Ascending aorta (tissue), 2 donors: ENCODE measurements around the gene TEAD1. TPM values are rescaled to one million over a fixed set of nuclear protein-coding genes. Genes with fewer than 3 reads are reported as not detected.

Experiments used
- DNase-seq, 2 donors: peaks; one replicate each; pipeline ENCODE4 v3.0.0-alpha.2; 2019; ENCODE audit warnings: low spot score in 2 of 2
- H3K27ac ChIP-seq, 2 donors: fragments of 200-600 bp; sonication (generic); one replicate each; pipeline ENCODE4 v1.5.1; 2016 to 2017; ENCODE audit warnings: mild to moderate bottlenecking in 1 of 2
- H3K27me3 ChIP-seq: fragments of 200-600 bp; sonication (generic); one replicate; pipeline ENCODE4 v1.5.1; 2017
- H3K36me3 ChIP-seq, 2 donors: fragments of 200-600 bp; sonication (generic); one replicate each; pipeline ENCODE4 v1.5.1; 2016
- H3K4me1 ChIP-seq, 2 donors: fragments of 200-600 bp; sonication (generic); one replicate each; pipeline ENCODE4 v1.5.1; 2016 to 2017; ENCODE audit warnings: mild to moderate bottlenecking in 1 of 2
- H3K4me3 ChIP-seq, 2 donors: fragments of 200-600 bp; sonication (generic); one replicate each; pipeline ENCODE4 v1.5.1; 2016 to 2017; ENCODE audit warnings: mild to moderate bottlenecking in 1 of 2
- H3K9me3 ChIP-seq, 2 donors: fragments of 200-600 bp; sonication (generic); one replicate each; pipeline ENCODE4 v1.5.1; 2016
- CTCF ChIP-seq, 3 experiments: fragments of 200-600 bp in 2 of 3; fragments of 450-650 bp in 1 of 3; sonication (generic) in 2 of 3; IDR thresholded peaks; one replicate each; pipeline ENCODE4 v1.5.1; 2016 to 2019; ENCODE audit warnings: antibody characterized with exemption in 3 of 3, mild to moderate bottlenecking in 1 of 3, moderate library complexity in 1 of 3
- intact Hi-C: fragments of 100-400 bp; cut with DNase I; formaldehyde crosslinking; loops from one replicate; pipeline ENCODE4 v1.15.1; 2023
- total RNA-seq: library from RNA; depleted of rRNA; stranded (reverse); fragments of >200 nt; gene quantifications from one replicate; pipeline ENCODE4 v1.1.0, GENCODE V29; 2016

The TEAD1 gene
- total RNA-seq, 1 donor from 2014 or later: 112 TPM

GRCh38 chr11:12822392-12823022 is 148.3 kb downstream of the TEAD1 start:
- H3K27me3 ChIP-seq: no peaks in the 10 kb centered on the region
- no peak overlapping the region for H3K4me3 ChIP-seq
- H3K36me3 ChIP-seq: no peaks in the 10 kb centered on the region
- DNase-seq: no peak
- TF ChIP-seq CTCF (IDR thresholded peaks at IDR 0.05): no peak
- no peak overlapping the region for H3K27ac ChIP-seq
- intact Hi-C loops: no loop called here
- peaks cover 0 to 9% of the 10 kb centered on the region in 2 donors for H3K9me3 ChIP-seq
- peaks cover 0 to 6% of the 10 kb centered on the region in 2 donors for H3K4me1 ChIP-seq

GRCh38 chr11:12824281-12825041 is 150.2 kb downstream of the TEAD1 start:
- intact Hi-C loops: no loop called here
- H3K36me3 ChIP-seq: no peaks in the 10 kb centered on the region
- DNase-seq: no peak
- H3K27ac ChIP-seq: no peak overlapping the region
- TF ChIP-seq CTCF (IDR thresholded peaks at IDR 0.05): no peak
- peaks cover 0 to 9% of the 10 kb centered on the region in 2 donors for H3K9me3 ChIP-seq
- H3K4me3 ChIP-seq: no peak overlapping the region
- no peaks in the 10 kb centered on the region for H3K4me1 ChIP-seq
- no peaks in the 10 kb centered on the region for H3K27me3 ChIP-seq

- Histone ChIP-seq H3K27me3 (no peaks in the 10 kb centered on the region), H3K4me1 (peaks cover 0 to 3% of the 10 kb centered on the region in 2 donors)
- no peak for TF ChIP-seq CTCF (IDR thresholded peaks at IDR 0.05)
Observed at GRCh38 chr11:12826441-12826840, 152.2 kb downstream of the TEAD1 start.

GRCh38 chr11:12827369-12827768 is 153.1 kb downstream of the TEAD1 start:
- peaks cover 0 to 9% of the 10 kb centered on the region in 2 donors for H3K9me3 ChIP-seq
- intact Hi-C loops: no loop called here
- H3K27ac ChIP-seq: peak overlapping the region; percentile 0 to 29
- no peak for TF ChIP-seq CTCF (IDR thresholded peaks at IDR 0.05)
- no peaks in the 10 kb centered on the region for H3K36me3 ChIP-seq
- H3K27me3 ChIP-seq: no peaks in the 10 kb centered on the region
- peak overlapping the region in 1 of 2 donors; percentile 40 for H3K4me3 ChIP-seq
- no peak for DNase-seq
- H3K4me1 ChIP-seq: peaks cover 0 to 3% of the 10 kb centered on the region in 2 donors

More at GRCh38 chr11:12826441-12826840, 152.2 kb downstream of the TEAD1 start:
- intact Hi-C loops: no loop called here
- Histone ChIP-seq H3K36me3 (no peaks in the 10 kb centered on the region), H3K27ac (no peak overlapping the region), H3K4me3 (no peak overlapping the region), H3K9me3 (peaks cover 0 to 9% of the 10 kb centered on the region in 2 donors)
- DNase-seq: no peak

GRCh38 chr11:12827929-12828812 is 153.9 kb downstream of the TEAD1 start:
- no peaks in the 10 kb centered on the region for H3K36me3 ChIP-seq
- H3K27ac ChIP-seq: peak overlapping the region; percentile 0 to 29
- intact Hi-C loops: no loop called here
- TF ChIP-seq CTCF (IDR thresholded peaks at IDR 0.05): no peak
- H3K4me1 ChIP-seq: peaks cover 0 to 3% of the 10 kb centered on the region in 2 donors
- peaks cover 0 to 9% of the 10 kb centered on the region in 2 donors for H3K9me3 ChIP-seq
- no peaks in the 10 kb centered on the region for H3K27me3 ChIP-seq
- no peak for DNase-seq
- peak overlapping the region; percentile 40 to 56 for H3K4me3 ChIP-seq
